GDM1 (cell line): Measurements from ENCODE around the gene TVP23C.
A peak's percentile ranks its signal among the peaks of the same experiment; 100 is the strongest.
"Not testable (repeated sequence)": the region's sequence is repeated elsewhere in the genome, so short reads cannot be mapped to it uniquely, and the experiment has no call there.

Experiments
- DNase-seq: peaks from one replicate; lab custom pipeline; 2025; lab: John Stamatoyannopoulos, UW

Gene TVP23C

GRCh38 chr17:15526292-15527218, 36.7 kb downstream of the TVP23C start:
- peak; percentile 29 for DNase-seq

- not testable (repeated sequence) for DNase-seq
Observed at GRCh38 chr17:15524990-15525985, 38.0 kb downstream of the TVP23C start.

GRCh38 chr17:15516150-15516549, 47.1 kb downstream of the TVP23C start:
- no peak for DNase-seq

- DNase-seq: no peak
Observed at GRCh38 chr17:15514469-15514868, 48.8 kb downstream of the TVP23C start.

- DNase-seq: no peak
Observed at GRCh38 chr17:15513856-15514459, 49.3 kb downstream of the TVP23C start.

- no peak for DNase-seq
Observed at GRCh38 chr17:15513058-15513791, 50.1 kb downstream of the TVP23C start.

- no peak for DNase-seq
Observed at GRCh38 chr17:15512071-15512709, 51.1 kb downstream of the TVP23C start.

GRCh38 chr17:15511142-15511541, 52.1 kb downstream of the TVP23C start:
- DNase-seq: no peak

GRCh38 chr17:15510361-15510760, 52.9 kb downstream of the TVP23C start:
- no peak for DNase-seq

- no peak for DNase-seq
Observed at GRCh38 chr17:15509095-15509494, 54.2 kb downstream of the TVP23C start.

- DNase-seq: no peak
Observed at GRCh38 chr17:15508466-15508865, 54.8 kb downstream of the TVP23C start.

- DNase-seq: no peak
Observed at GRCh38 chr17:15507896-15508295, 55.4 kb downstream of the TVP23C start.

GRCh38 chr17:15507001-15507400, 56.3 kb downstream of the TVP23C start:
- no peak for DNase-seq

GRCh38 chr17:15505708-15506107, 57.6 kb downstream of the TVP23C start:
- not testable (repeated sequence) for DNase-seq

GRCh38 chr17:15503731-15504130, 59.6 kb downstream of the TVP23C start:
- no peak for DNase-seq

- no peak for DNase-seq
Observed at GRCh38 chr17:15502369-15503112, 60.7 kb downstream of the TVP23C start.

GRCh38 chr17:15501793-15502192, 61.5 kb downstream of the TVP23C start:
- no peak for DNase-seq

- DNase-seq: no peak
Observed at GRCh38 chr17:15501282-15501681, 62.0 kb downstream of the TVP23C start.

GRCh38 chr17:15498107-15498506, 65.2 kb downstream of the TVP23C start:
- DNase-seq: no peak
